Hepatocyte (in vitro differentiated cells): Measurements from ENCODE around the gene SMG7.

Experiments used
- CTCF ChIP-seq: fragments of 200-600 bp; sonication (generic); IDR thresholded peaks from 2 replicates; pipeline ENCODE4 v1.5.1; 2016; ENCODE audit warnings: antibody characterized with exemption, mild to moderate bottlenecking; ENCODE audit not compliant: poor library complexity
- EZH2 ChIP-seq: fragments of 200-600 bp; sonication (generic); IDR thresholded peaks from 2 replicates; pipeline ENCODE4 v1.6.1; 2016; ENCODE audit warnings: antibody characterized with exemption, mild to moderate bottlenecking, borderline replicate concordance
- EZH2phosphoT487 ChIP-seq: fragments of 200-600 bp; sonication (generic); IDR thresholded peaks from one replicate; pipeline ENCODE4 v1.6.1; 2018; ENCODE audit warnings: antibody characterized with exemption, mild to moderate bottlenecking, low read depth, moderate library complexity; ENCODE audit not compliant: unreplicated experiment, severe bottlenecking

GRCh38 chr1:183433703-183434102, 38.6 kb upstream of the SMG7 start:
- TF ChIP-seq CTCF (no peak), EZH2 (no peak), EZH2phosphoT487 (no peak)
